Karpas-422 (cell line): ENCODE data around the gene ADARB2. TPM values are rescaled to one million over a fixed set of nuclear protein-coding genes. Genes with fewer than 3 reads are reported as not detected.

Experiments used
- DNase-seq: peaks from one replicate; pipeline ENCODE4 v3.0.0-alpha.2; 2015
- H2AFZ ChIP-seq: fragments of 200-600 bp; sonication (generic); 2 replicates; pipeline ENCODE4 v1.6.1; 2014; ENCODE audit warnings: antibody characterized with exemption, low read length, mixed read lengths
- H3K27ac ChIP-seq: fragments of 200-600 bp; sonication (generic); 2 replicates; pipeline ENCODE4 v1.5.1; 2014; ENCODE audit warnings: mild to moderate bottlenecking, low read length, moderate library complexity
- H3K27me3 ChIP-seq: fragments of 200-600 bp; sonication (generic); 2 replicates; pipeline ENCODE4 v1.6.1; 2014; ENCODE audit warnings: low read length, mixed read lengths
- H3K36me3 ChIP-seq: fragments of 200-600 bp; sonication (generic); 2 replicates; pipeline ENCODE4 v1.6.1; 2014; ENCODE audit warnings: low read length, mixed read lengths; ENCODE audit not compliant: insufficient read depth
- H3K4me1 ChIP-seq: fragments of 200-600 bp; sonication (generic); 2 replicates; pipeline ENCODE4 v1.6.1; 2014; ENCODE audit warnings: mild to moderate bottlenecking, low read length, mixed read lengths
- H3K4me2 ChIP-seq: fragments of 200-600 bp; sonication (generic); 2 replicates; pipeline ENCODE4 v1.6.1; 2014; ENCODE audit warnings: low read length, low read depth, mild to moderate bottlenecking; ENCODE audit not compliant: poor library complexity, severe bottlenecking
- H3K4me3 ChIP-seq: fragments of 200-600 bp; sonication (generic); 2 replicates; pipeline ENCODE4 v1.5.1; 2014; ENCODE audit warnings: mild to moderate bottlenecking, antibody characterized with exemption, low read length, mixed read lengths
- H3K79me2 ChIP-seq: fragments of 200-600 bp; sonication (generic); 2 replicates; pipeline ENCODE4 v1.6.1; 2014; ENCODE audit warnings: mild to moderate bottlenecking, low read length, mixed read lengths
- H3K9ac ChIP-seq: fragments of 200-600 bp; sonication (generic); 2 replicates; pipeline ENCODE4 v1.6.0; 2014; ENCODE audit warnings: low read length
- H3K9me2 ChIP-seq: fragments of 200-600 bp; sonication (generic), shearing (Covaris generic); replicated peaks from 2 replicates; pipeline ENCODE4 v1.6.0; 2014; ENCODE audit warnings: mild to moderate bottlenecking, low read length, moderate library complexity; ENCODE audit not compliant: insufficient read depth
- H3K9me3 ChIP-seq: fragments of 300-700, 200-600 bp; sonication (generic); 2 replicates; pipeline ENCODE4 v1.6.1; 2014; ENCODE audit warnings: low read length, mixed read lengths
- H4K20me1 ChIP-seq: fragments of 200-600 bp; sonication (generic); 2 replicates; pipeline ENCODE4 v1.6.1; 2014; ENCODE audit warnings: mild to moderate bottlenecking, antibody characterized with exemption, low read length, low read depth; ENCODE audit not compliant: insufficient read depth
- total RNA-seq: library from RNA; depleted of rRNA; stranded (reverse); fragments of >200 nt; shearing (Covaris generic); gene quantifications from 2 replicates; pipeline ENCODE4 v1.2.3, GENCODE V29; 2014; ENCODE audit warnings: low replicate concordance

ADARB2 gene
- total RNA-seq, 1 experiment from 2014 or later, result not detected

DNA sequence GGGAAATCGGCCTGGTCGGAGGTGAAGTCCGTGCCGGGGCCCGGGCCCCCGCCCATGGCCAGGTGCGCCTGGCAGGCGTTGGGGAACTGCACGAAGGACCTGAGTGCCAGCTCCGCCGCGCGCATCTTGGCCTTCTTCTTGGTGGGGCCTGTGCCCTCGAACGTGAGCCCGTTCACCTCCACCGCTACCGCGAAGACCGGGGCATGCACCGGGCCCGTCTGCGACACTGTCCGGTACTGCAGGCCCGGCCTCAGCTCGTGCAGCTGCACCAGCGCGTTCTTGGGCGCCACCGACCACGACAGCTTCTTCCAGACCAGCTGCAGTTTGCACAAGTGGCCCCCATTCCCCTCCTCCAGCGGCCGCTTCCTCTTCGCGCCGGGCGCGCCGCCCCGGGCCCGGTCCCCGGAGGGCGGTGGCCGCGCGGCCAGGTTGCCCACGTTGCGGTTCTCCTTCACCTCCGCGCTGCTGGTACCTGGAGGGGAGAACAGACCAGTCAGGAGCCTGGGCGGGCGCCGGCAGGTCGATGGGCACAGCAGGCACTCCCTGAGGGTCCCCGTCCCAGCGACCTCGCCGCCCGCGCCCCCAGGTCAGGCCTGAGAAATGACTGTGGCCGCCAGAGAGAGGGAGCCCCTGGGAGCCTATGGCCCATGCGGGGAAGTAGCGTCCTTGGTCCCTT, 373.7 kb downstream of the ADARB2 start:
- Histone ChIP-seq H3K4me3 (no peak overlapping the region), H3K4me1 (peaks cover 14% of the 10 kb centered on the region), H3K9me3 (no peaks in the 10 kb centered on the region), H3K27me3 (no peaks in the 10 kb centered on the region), H4K20me1 (no peaks in the 10 kb centered on the region), H3K4me2 (no peak overlapping the region), H2AFZ (no peak overlapping the region), H3K27ac (no peak overlapping the region), H3K36me3 (no peaks in the 10 kb centered on the region), H3K9ac (no peak overlapping the region), H3K9me2 (no peaks in the 10 kb centered on the region), H3K79me2 (no peaks in the 10 kb centered on the region)
- DNase-seq, result no peak

- H3K9me2 ChIP-seq, result no peaks in the 10 kb centered on the region
- H3K4me2 ChIP-seq, result no peak overlapping the region
- no peaks in the 10 kb centered on the region for H3K9me3 ChIP-seq
- H3K79me2 ChIP-seq, result no peaks in the 10 kb centered on the region
- no peaks in the 10 kb centered on the region for H3K36me3 ChIP-seq
- peaks cover 21% of the 10 kb centered on the region for H3K4me1 ChIP-seq
- H4K20me1 ChIP-seq, result no peaks in the 10 kb centered on the region
- no peak for DNase-seq
- no peak overlapping the region for H3K27ac ChIP-seq
- no peak overlapping the region for H3K9ac ChIP-seq
- no peaks in the 10 kb centered on the region for H3K27me3 ChIP-seq
- no peak overlapping the region for H2AFZ ChIP-seq
- no peak overlapping the region for H3K4me3 ChIP-seq
Measured at GRCh38 chr10:1362589-1363445, 374.5 kb downstream of the ADARB2 start.

GRCh38 chr10:1361411-1362105, 375.8 kb downstream of the ADARB2 start:
- H3K27ac ChIP-seq, result no peak overlapping the region
- H2AFZ ChIP-seq, result no peak overlapping the region
- DNase-seq, result no peak
- H3K9me3 ChIP-seq, result no peaks in the 10 kb centered on the region
- no peak overlapping the region for H3K9ac ChIP-seq
- H3K4me3 ChIP-seq, result no peak overlapping the region
- no peaks in the 10 kb centered on the region for H3K27me3 ChIP-seq
- no peaks in the 10 kb centered on the region for H3K79me2 ChIP-seq
- H3K36me3 ChIP-seq, result no peaks in the 10 kb centered on the region
- no peaks in the 10 kb centered on the region for H3K9me2 ChIP-seq
- peaks cover 23% of the 10 kb centered on the region for H3K4me1 ChIP-seq
- H4K20me1 ChIP-seq, result no peaks in the 10 kb centered on the region
- no peak overlapping the region for H3K4me2 ChIP-seq

DNA sequence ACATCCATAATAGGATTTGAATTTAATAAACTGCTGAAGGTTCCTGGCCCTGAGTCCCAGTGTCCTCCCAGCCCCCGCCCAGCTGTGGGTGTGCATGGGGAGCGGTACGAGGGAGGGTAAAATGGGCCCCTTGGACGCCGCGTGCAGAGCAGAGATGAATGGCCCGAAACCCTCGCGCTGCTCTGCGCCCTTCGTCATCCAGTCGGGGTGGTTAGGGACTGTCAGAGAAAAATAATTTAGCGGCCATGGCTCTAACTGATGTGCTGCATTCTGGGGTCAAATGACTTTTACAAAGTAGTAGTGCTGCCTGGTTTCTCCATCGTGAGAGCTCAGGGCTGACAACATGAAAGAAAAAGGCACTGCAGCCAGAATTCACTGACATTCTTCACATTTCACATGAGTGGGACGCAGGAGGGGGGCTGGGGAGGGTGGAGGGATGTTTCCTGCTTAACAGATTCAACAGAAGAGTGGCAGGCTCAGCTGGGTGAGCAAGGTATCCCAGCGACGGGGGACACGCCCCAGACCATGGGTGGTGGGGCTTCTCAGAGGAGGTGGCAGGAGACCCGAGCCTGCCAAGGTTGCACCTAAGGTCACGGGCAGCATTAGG, 376.7 kb downstream of the ADARB2 start:
- no peak for DNase-seq
- no peaks in the 10 kb centered on the region for H3K36me3 ChIP-seq
- no peaks in the 10 kb centered on the region for H3K9me2 ChIP-seq
- no peaks in the 10 kb centered on the region for H3K79me2 ChIP-seq
- no peaks in the 10 kb centered on the region for H4K20me1 ChIP-seq
- no peaks in the 10 kb centered on the region for H3K9me3 ChIP-seq
- H3K4me2 ChIP-seq, result no peak overlapping the region
- H2AFZ ChIP-seq, result no peak overlapping the region
- no peaks in the 10 kb centered on the region for H3K27me3 ChIP-seq
- H3K4me1 ChIP-seq, result peaks cover 23% of the 10 kb centered on the region
- H3K4me3 ChIP-seq, result no peak overlapping the region
- no peak overlapping the region for H3K9ac ChIP-seq
- H3K27ac ChIP-seq, result no peak overlapping the region

DNA sequence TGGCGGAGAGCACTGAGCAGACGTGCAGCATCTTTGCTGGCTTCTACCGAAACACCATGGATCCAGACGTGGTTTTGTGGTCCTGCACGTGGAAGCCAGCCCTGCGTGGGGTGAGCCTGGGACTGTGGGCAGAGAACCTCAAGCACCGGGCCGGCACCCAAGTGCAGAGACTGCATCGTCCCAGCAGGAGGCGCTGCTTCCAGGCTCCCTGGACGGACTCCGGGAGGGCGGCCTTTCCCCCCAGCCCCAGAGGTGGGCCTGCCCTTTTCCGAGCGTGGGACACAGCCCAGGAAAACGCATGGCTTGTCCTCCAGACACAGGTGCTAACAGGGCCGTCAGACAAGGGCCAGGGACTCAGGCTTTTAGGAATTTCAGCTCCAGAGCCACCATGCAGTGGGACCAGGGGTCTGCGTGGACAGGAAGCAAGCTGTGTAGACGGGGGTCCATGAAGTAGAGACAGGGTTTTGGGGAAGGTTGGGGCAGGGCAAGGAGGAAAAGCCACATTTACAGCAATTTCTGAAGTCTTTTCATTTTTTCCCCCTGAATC, 377.2 kb downstream of the ADARB2 start:
- DNase-seq, result no peak
- no peaks in the 10 kb centered on the region for H3K27me3 ChIP-seq

GRCh38 chr10:1359626-1359955, 377.7 kb downstream of the ADARB2 start:
- H3K27ac ChIP-seq, result no peak overlapping the region
- H3K4me1 ChIP-seq, result peaks cover 23% of the 10 kb centered on the region
- H3K4me2 ChIP-seq, result peak overlapping the region; percentile 44
- no peak for DNase-seq
- no peaks in the 10 kb centered on the region for H4K20me1 ChIP-seq
- no peaks in the 10 kb centered on the region for H3K36me3 ChIP-seq
- no peaks in the 10 kb centered on the region for H3K27me3 ChIP-seq
- no peak overlapping the region for H2AFZ ChIP-seq
- no peaks in the 10 kb centered on the region for H3K9me3 ChIP-seq
- H3K79me2 ChIP-seq, result no peaks in the 10 kb centered on the region
- no peaks in the 10 kb centered on the region for H3K9me2 ChIP-seq
- H3K4me3 ChIP-seq, result peak overlapping the region; percentile 31; the same call in 1 of the 2 replicates
- H3K9ac ChIP-seq, result no peak overlapping the region

More for the DNA sequence above, 377.2 kb downstream of the ADARB2 start:
- no peak overlapping the region for H3K9ac ChIP-seq
- H3K9me3 ChIP-seq, result no peaks in the 10 kb centered on the region
- no peak overlapping the region for H2AFZ ChIP-seq
- no peaks in the 10 kb centered on the region for H3K79me2 ChIP-seq
- no peaks in the 10 kb centered on the region for H3K36me3 ChIP-seq
- H3K9me2 ChIP-seq, result no peaks in the 10 kb centered on the region
- peaks cover 23% of the 10 kb centered on the region for H3K4me1 ChIP-seq
- H3K4me3 ChIP-seq, result no peak overlapping the region
- H3K4me2 ChIP-seq, result peak overlapping the region; percentile 44
- no peaks in the 10 kb centered on the region for H4K20me1 ChIP-seq
- no peak overlapping the region for H3K27ac ChIP-seq

- Histone ChIP-seq H3K4me3 (peak overlapping the region; percentile 27; the same call in 1 of the 2 replicates), H3K4me1 (peaks cover 23% of the 10 kb centered on the region), H3K9ac (no peak overlapping the region), H3K27me3 (no peaks in the 10 kb centered on the region), H3K36me3 (no peaks in the 10 kb centered on the region), H3K79me2 (no peaks in the 10 kb centered on the region), H3K4me2 (peak overlapping the region; percentile 44), H3K9me2 (no peaks in the 10 kb centered on the region), H2AFZ (no peak overlapping the region), H3K27ac (no peak overlapping the region), H3K9me3 (no peaks in the 10 kb centered on the region), H4K20me1 (no peaks in the 10 kb centered on the region)
- DNase-seq, result peak; percentile 79
Measured at GRCh38 chr10:1358860-1359625, 378.3 kb downstream of the ADARB2 start.
